ENCODE measurements around the gene TEDDM1.
"Not testable (repeated sequence)": the region's sequence is repeated elsewhere in the genome, so short reads cannot be mapped to it uniquely, and the experiment has no call there.

Gene TEDDM1

DNA sequence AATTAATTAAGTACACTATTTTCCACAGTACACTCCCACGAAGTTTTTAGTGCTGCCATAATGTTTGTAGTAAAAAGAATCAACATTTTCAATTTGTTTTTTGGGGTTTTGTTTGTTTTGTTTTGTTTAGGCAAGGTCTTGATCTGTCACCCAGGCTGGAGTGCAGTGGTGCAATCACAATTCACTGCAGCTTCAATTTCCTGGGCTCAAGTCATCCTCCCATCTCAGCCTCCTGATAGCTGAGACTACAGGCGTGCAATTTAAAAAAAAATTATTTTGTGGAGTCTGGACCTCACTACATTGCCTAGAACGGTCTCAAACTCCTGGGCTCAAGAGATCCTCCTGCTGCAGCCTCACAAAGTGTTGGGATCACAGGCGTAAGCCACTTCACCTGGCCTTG lies 20.3 kb downstream of the TEDDM1 start:
- no peak for DNase-seq (ENCODE audit: low spot score)

DNA sequence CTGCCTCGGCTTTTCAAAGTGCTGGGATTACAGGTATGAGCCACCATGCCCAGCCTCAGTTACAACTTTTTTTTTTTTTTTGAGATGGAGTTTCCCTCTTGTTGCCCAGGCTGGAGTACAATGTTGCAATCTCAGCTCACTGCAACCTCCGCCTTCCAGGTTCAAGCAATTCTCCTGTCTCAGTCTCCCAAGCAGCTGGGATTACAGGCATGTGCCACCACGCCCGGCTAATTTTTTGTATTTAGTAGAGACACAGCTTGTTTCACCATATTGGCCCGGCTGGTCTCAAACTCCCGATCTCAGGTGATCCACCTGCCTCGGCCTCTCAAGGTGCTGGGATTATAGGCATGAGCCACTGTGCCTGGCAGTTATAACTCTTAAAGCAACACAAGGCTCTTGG lies 20.7 kb downstream of the TEDDM1 start:
- not testable (repeated sequence) for DNase-seq (ENCODE audit: low spot score)

- no peak for DNase-seq (ENCODE audit: low spot score)
Measured at GRCh38 chr1:182376936-182377574, 23.4 kb downstream of the TEDDM1 start.

- no peak for DNase-seq (ENCODE audit: low spot score)
Measured at GRCh38 chr1:182374101-182374834, 26.2 kb downstream of the TEDDM1 start.

DNA sequence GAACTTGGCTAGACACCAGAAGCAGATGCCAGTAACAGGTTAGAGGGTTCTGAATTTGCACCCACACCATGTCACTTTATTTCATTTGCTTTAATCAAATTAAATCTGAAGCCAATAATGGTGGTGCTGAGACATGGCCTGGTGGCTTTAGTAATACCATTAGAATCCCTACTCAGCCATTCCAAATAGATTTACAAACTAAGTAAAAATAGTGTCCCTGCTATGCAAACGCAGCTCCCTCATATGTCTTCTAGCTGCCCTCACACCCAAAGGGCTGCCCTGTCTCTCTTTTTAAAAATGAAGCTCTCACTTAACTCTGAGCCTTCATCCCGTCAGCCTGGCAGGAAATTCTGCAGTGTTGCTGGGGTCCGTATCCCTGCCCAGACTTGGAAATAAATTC lies 29.9 kb downstream of the TEDDM1 start:
- DNase-seq (ENCODE audit: low spot score) = no peak

DNA sequence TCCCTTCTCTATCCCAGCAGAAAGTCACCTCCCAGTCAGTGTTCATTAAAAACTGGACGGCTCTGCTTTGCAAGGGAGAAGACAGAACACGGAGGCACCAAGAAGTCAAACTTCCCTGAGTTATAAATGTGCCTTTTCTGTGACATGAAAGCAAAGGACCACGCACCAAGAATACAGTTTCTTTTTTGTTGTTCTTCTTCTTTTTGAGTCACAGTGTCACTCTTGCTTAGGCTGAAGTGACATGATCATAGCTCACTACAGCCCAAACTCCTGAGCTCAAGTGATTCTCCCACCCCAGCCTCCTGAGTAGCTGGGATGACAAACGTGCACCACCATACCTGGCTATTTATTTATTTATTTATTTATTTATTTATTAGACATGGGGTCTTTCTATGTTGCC lies 31.6 kb downstream of the TEDDM1 start:
- no peak for DNase-seq (ENCODE audit: low spot score)

DNA sequence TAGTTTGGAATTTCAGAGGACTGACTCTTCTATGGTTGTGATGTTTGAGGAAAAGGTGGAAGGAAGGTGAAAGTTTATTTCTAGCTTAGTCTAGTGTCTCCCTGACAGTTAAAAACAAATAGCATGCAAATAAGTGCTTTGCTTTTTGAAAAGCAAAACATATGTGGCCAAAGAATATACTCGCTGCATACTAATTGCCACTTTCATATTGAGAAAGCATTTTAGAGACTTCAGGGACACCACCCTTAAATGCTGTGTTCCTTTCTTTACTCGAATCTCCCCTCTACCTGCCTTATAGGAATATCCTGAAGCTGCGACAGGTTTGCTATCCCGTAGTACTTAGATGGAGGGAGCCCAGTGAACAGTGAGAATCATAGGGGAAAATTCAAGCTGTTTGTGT lies 32.1 kb downstream of the TEDDM1 start:
- no peak for DNase-seq (ENCODE audit: low spot score)

DNA sequence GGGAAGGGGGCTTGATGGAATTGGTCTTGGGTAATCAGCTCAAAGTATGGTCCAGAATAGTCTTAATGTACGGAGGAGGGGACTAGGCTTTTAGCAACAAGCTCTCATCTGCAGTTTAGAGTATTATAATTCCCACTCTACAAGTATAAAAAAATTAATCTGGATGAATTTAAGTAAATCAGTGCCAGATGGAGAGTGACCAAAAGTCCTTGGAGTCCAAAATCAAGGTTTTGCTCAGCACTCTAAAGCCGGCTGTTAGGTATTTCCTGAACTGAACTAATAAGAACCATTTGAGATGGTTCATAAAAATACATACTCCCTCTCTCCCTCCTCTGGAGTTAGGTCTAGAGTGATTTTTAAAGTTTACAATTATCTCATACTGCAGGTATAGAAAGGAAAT lies 32.5 kb downstream of the TEDDM1 start:
- DNase-seq (ENCODE audit: low spot score) = no peak

GRCh38 chr1:182366596-182366995 lies 33.9 kb downstream of the TEDDM1 start:
- no peak for DNase-seq (ENCODE audit: low spot score)

- no peak for DNase-seq (ENCODE audit: low spot score)
Measured at GRCh38 chr1:182359645-182360044, 40.8 kb downstream of the TEDDM1 start.

DNA sequence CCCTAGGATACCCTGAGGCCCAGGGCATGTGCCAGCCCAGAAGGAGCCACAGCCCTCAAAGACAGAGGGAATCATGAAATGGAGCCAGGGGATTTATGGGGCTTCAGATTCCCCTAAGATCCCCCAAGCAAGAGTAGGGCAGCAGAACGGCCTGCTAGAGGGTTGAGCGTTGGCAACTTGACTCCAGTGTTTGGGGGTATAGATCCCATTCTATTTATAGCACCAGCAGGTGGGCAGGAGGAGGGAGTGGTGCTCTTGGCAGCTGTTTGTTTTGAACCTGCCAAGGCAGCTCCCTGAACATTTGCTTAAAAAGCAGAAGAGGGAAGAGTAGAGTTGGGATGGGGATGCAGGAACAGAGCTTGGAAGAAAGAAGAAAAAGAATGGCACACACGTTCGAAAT lies 42.6 kb downstream of the TEDDM1 start:
- no peak for DNase-seq (ENCODE audit: low spot score)

GRCh38 chr1:182357171-182357570 lies 43.3 kb downstream of the TEDDM1 start:
- DNase-seq (ENCODE audit: low spot score) = no peak

- DNase-seq (ENCODE audit: low spot score) = no peak
Measured at GRCh38 chr1:182355723-182356098, 44.8 kb downstream of the TEDDM1 start.

DNA sequence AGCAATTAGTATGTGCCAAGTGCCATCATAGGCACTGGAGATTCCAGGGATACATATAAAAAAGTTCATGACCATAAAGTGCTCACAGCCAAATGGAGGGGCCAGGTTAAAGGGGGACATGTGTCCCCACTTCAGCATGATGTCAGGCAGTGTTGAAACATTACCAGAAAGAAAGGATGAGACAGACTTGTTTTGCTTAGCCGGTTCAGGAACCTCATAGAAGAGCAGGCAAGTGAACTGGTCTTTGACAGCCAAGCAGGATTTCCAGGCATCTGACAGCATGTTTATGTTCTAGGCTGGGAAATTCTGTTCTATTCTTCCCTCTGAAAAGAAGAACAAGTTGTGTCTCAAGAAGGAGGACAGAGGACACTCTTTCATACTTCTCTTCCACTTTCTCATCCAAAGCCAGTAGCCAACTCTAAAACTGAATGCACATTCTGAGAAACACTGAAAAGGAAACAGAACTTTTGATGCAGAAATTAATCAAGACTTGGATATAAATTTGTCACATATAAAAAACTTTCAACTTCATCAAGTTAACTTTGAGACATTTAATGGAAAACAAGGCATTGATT lies 48.6 kb downstream of the TEDDM1 start:
- no peak for DNase-seq (ENCODE audit: low spot score)

- no peak for DNase-seq (ENCODE audit: low spot score)
Measured at GRCh38 chr1:182350839-182351238, 49.6 kb downstream of the TEDDM1 start.

GRCh38 chr1:182348961-182349747 lies 51.3 kb downstream of the TEDDM1 start:
- DNase-seq (ENCODE audit: low spot score) = no peak
